ENCODE data around the gene ZPR1. TPM values are rescaled to one million over a fixed set of nuclear protein-coding genes. Genes with fewer than 3 reads are reported as not detected.

The ZPR1 gene
- total RNA-seq, 1 experiment from 2014 or later, result 29.4 TPM

DNA sequence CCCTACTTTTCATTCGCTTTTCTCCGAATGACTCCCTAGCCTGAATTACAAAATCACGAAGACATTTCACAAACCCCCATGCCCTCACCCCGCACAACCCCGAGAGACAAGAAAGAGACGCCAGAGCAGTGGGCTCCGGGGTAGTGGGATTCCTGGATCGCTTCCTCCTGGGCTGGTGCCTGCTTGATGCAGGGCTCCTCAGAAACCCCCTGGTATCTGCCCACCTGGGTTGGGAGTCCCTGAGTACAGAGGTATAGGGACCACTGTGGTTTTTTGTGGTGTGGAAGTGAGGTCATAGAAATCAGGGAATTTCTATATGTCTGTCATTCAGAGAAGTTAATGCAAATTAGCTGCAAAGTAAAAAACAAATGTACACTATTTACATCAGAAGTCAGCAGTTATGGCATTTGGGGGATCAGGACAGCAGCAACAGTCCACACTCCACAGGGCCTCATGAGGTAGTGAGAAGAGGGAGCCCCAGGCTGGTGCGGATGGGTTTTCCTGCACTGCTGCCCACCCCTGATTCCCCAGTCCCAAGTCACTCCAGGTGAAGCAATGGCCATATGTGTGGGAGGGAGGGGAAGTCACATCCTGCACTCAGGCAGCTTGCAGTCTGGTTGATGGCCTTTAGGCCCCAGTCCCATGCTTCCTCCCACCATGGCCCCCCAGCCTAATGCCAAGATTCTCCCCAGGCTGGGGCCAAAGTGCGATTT lies 54.6 kb downstream of the ZPR1 start:
- no peak for DNase-seq (ENCODE audit: low read depth in 1 of 2, low spot score in 2 of 2)
- Histone ChIP-seq H3K27ac (no peak overlapping the region), H3K4me1 (replicated peaks) (no peaks in the 10 kb centered on the region), H3K4me3 (no peak overlapping the region), H3K36me3 (no peaks in the 10 kb centered on the region), H3K27me3 (replicated peaks) (no peaks in the 10 kb centered on the region), H3K9me3 (replicated peaks) (no peaks in the 10 kb centered on the region)

DNA sequence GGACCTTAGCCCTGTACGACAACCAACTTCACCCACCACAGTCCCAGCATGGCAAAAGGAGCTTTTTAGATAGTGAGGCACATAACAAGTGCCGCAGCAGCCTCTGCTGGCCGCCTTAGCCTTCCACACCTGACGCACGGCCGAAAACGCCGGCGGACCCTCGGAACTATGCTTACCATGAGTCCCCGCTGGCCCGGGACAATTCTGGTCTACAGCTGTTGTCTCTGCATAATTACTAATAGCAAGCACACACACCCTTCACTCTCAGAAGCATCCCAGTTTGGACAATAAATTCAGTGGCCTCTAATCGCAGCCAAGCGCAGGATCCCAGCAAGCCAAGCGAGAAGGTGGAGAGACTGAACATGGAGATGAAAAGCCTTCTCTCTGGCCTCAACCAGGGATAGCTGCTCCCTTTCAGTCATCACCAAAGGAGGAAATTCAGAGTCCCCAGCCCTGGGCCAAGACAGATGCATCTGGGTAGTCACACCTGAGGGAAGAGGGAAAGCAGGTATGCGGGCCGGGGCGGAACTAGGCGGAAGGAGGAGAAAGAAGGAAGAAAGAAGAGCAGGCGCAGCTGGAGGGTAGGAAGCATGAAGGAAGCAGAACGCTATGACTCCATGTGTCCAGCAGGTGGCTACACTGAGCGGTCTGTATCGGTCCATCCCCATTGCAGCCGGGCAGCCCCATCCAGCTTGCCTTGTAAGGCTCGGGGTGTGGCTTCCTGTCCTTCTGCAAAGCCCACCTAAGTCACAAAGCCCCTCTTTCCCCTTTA lies 55.4 kb downstream of the ZPR1 start:
- DNase-seq (ENCODE audit: low read depth in 1 of 2, low spot score in 2 of 2), result peak; percentile 14 to 55
- Histone ChIP-seq H3K9me3 (replicated peaks) (no peaks in the 10 kb centered on the region), H3K36me3 (no peaks in the 10 kb centered on the region), H3K27me3 (replicated peaks) (no peaks in the 10 kb centered on the region), H3K4me3 (no peak overlapping the region), H3K4me1 (replicated peaks) (no peaks in the 10 kb centered on the region), H3K27ac (no peak overlapping the region)

DNA sequence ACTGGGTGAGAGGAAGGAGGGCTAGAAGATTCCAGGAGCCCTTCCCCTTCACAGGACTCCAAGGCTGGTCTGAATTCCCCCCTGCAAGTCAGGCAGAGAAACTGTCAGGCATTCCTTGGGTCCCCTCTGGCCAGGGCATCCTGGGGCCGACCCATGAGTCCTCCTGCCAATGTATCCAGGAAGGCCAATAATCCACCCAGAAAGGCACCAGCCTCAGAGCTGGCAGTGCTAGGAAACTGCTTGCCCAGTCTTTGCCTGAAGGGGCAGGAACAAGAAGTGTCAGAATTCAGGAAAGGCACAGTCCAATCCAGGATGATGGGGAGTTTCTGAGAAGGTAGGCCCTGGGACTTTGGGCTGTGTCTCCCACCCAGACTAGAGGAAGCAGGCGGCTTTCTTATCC lies 56.0 kb downstream of the ZPR1 start:
- Histone ChIP-seq H3K27ac (no peak overlapping the region), H3K27me3 (replicated peaks) (no peaks in the 10 kb centered on the region), H3K36me3 (no peaks in the 10 kb centered on the region), H3K9me3 (replicated peaks) (no peaks in the 10 kb centered on the region), H3K4me3 (no peak overlapping the region), H3K4me1 (replicated peaks) (no peaks in the 10 kb centered on the region)
- no peak for DNase-seq (ENCODE audit: low read depth in 1 of 2, low spot score in 2 of 2)

- H3K27me3 ChIP-seq (replicated peaks), result no peaks in the 10 kb centered on the region
- H3K27ac ChIP-seq, result no peak overlapping the region
- no peaks in the 10 kb centered on the region for H3K4me1 ChIP-seq (replicated peaks)
- H3K9me3 ChIP-seq (replicated peaks), result no peaks in the 10 kb centered on the region
- no peak overlapping the region for H3K4me3 ChIP-seq
- no peak for DNase-seq (ENCODE audit: low read depth in 1 of 2, low spot score in 2 of 2)
- H3K36me3 ChIP-seq, result no peaks in the 10 kb centered on the region
Measured at GRCh38 chr11:116731097-116731761, 56.6 kb downstream of the ZPR1 start.

- Histone ChIP-seq H3K4me1 (replicated peaks) (0 out of 2 replicates have a peak, but pooled peaks cover 3% of the 10 kb centered on the region), H3K4me3 (no peak overlapping the region), H3K9me3 (replicated peaks) (no peaks in the 10 kb centered on the region), H3K36me3 (no peaks in the 10 kb centered on the region), H3K27ac (no peak overlapping the region), H3K27me3 (replicated peaks) (no peaks in the 10 kb centered on the region)
- no peak for DNase-seq (ENCODE audit: low read depth in 1 of 2, low spot score in 2 of 2)
Measured at GRCh38 chr11:116730601-116731000, 57.2 kb downstream of the ZPR1 start.

- Histone ChIP-seq H3K36me3 (no peaks in the 10 kb centered on the region), H3K27me3 (replicated peaks) (no peaks in the 10 kb centered on the region)
Measured at GRCh38 chr11:116730241-116730561, 57.6 kb downstream of the ZPR1 start.

GRCh38 chr11:116729501-116730240 lies 58.2 kb downstream of the ZPR1 start:
- Histone ChIP-seq H3K27ac (no peak overlapping the region), H3K4me3 (no peak overlapping the region), H3K4me1 (replicated peaks) (0 out of 2 replicates have a peak, but pooled peaks cover 3% of the 10 kb centered on the region), H3K36me3 (no peaks in the 10 kb centered on the region), H3K9me3 (replicated peaks) (no peaks in the 10 kb centered on the region), H3K27me3 (replicated peaks) (no peaks in the 10 kb centered on the region)
- DNase-seq (ENCODE audit: low read depth in 1 of 2, low spot score in 2 of 2), result no peak

More at GRCh38 chr11:116730241-116730561, 57.6 kb downstream of the ZPR1 start:
- H3K4me3 ChIP-seq, result no peak overlapping the region
- H3K4me1 ChIP-seq (replicated peaks), result 0 out of 2 replicates have a peak, but pooled peaks cover 3% of the 10 kb centered on the region
- no peak overlapping the region for H3K27ac ChIP-seq
- no peaks in the 10 kb centered on the region for H3K9me3 ChIP-seq (replicated peaks)
- DNase-seq (ENCODE audit: low read depth in 1 of 2, low spot score in 2 of 2), result no peak

DNA sequence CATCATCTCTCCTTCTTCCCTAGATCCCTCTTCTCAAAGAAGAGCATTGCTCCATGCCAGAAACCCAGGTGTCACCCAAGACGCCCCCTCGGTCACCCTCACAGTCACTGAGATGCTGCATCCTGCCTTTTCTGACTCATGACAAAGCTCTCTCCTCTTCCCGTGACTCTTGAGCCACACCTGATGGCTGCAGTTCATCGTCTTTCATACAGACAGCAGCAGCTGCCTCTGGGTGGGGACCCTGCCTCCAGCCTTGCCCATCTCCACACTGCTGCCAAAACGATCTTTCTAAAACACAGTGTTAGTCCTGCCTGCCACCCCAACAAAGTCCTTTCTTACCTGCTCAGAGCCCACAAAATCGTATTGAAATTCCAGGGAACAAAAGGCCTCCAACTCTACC lies 59.8 kb downstream of the ZPR1 start:
- Histone ChIP-seq H3K4me3 (no peak overlapping the region), H3K27me3 (replicated peaks) (no peaks in the 10 kb centered on the region), H3K27ac (no peak overlapping the region), H3K9me3 (replicated peaks) (no peaks in the 10 kb centered on the region), H3K4me1 (replicated peaks) (0 out of 2 replicates have a peak, but pooled peaks cover 3% of the 10 kb centered on the region), H3K36me3 (no peaks in the 10 kb centered on the region)
- no peak for DNase-seq (ENCODE audit: low read depth in 1 of 2, low spot score in 2 of 2)

DNA sequence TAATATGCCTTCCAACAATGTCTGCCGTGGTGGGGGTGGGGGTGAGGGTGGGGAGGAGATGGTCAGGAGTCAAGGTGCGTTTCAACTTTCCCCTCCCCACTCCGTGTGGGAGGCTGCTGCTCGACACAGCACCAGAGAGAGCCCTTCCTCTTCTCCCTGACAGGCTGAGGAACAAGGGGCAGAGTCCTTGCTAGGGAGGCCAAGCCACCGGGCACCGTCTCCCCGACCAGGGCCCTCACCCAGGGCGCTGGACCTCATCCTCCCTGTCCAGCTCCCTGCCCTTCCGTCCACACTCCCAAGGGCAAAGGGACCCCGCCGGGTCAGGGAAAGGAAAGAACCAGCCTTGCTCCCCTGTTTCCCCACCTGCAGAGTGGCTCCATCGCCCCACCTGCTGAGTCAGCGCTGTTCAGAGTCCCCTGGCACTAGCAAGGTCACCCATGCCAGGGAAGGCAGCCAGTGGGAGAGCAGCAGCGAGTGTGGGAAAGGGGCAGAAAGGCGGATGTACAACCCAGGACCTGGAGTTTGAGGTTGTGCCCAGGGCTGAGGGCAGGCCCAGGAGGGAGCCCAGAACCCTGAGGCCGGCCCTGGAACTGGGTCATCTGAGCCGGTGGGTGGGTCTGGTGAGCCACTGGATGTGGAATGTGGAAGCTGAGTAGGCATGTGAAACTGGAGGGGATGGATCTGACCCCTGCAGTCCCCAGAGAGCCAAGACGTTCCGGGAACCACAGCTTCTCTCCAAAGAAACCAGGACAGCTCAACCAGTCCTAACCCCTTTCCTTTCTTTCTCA lies 62.2 kb downstream of the ZPR1 start:
- no peaks in the 10 kb centered on the region for H3K27me3 ChIP-seq (replicated peaks)
- no peaks in the 10 kb centered on the region for H3K36me3 ChIP-seq
- H3K27ac ChIP-seq, result no peak overlapping the region
- H3K4me3 ChIP-seq, result no peak overlapping the region
- no peak for DNase-seq (ENCODE audit: low read depth in 1 of 2, low spot score in 2 of 2)
- no peaks in the 10 kb centered on the region for H3K9me3 ChIP-seq (replicated peaks)
- H3K4me1 ChIP-seq (replicated peaks), result 0 out of 2 replicates have a peak, but pooled peaks cover 3% of the 10 kb centered on the region

GRCh38 chr11:116724813-116725212 lies 63.0 kb downstream of the ZPR1 start:
- no peak for DNase-seq (ENCODE audit: low read depth in 1 of 2, low spot score in 2 of 2)
- Histone ChIP-seq H3K4me3 (no peak overlapping the region), H3K27ac (no peak overlapping the region), H3K36me3 (no peaks in the 10 kb centered on the region), H3K9me3 (replicated peaks) (no peaks in the 10 kb centered on the region), H3K4me1 (replicated peaks) (0 out of 2 replicates have a peak, but pooled peaks cover 3% of the 10 kb centered on the region), H3K27me3 (replicated peaks) (no peaks in the 10 kb centered on the region)

All from SJSA1 (cell line).